Smooth muscle cell (in vitro differentiated cells): Measurements from ENCODE around the gene SLC16A11. TPM values are rescaled to one million over a fixed set of nuclear protein-coding genes. Genes with fewer than 3 reads are reported as not detected.
A peak's percentile ranks its signal among the peaks of the same experiment; 100 is the strongest.
"Not testable (repeated sequence)": the region's sequence is repeated elsewhere in the genome, so short reads cannot be mapped to it uniquely, and the experiment has no call there.

Experiments used
- DNase-seq: peaks from one replicate; lab custom pipeline; 2025; ENCODE audit not compliant: unreplicated experiment; lab: John Stamatoyannopoulos, UW
- H2AFZ ChIP-seq: fragments of 200-600 bp; sonication (generic); 2 replicates; pipeline ENCODE4 v1.6.0; 2016; ENCODE audit warnings: antibody characterized with exemption, low read depth, mild to moderate bottlenecking
- H3F3A ChIP-seq: fragments of 200-600 bp; sonication (generic); 2 replicates; pipeline ENCODE4 v1.6.0; 2017; ENCODE audit warnings: antibody characterized with exemption, low read depth
- H3K27ac ChIP-seq: fragments of 200-600 bp; sonication (generic); 2 replicates; pipeline ENCODE4 v1.5.1; 2016; ENCODE audit warnings: low read depth, mild to moderate bottlenecking
- H3K27me3 ChIP-seq: fragments of 200-600 bp; sonication (generic); 2 replicates; pipeline ENCODE4 v1.6.1; 2016; ENCODE audit warnings: low read depth, mild to moderate bottlenecking
- H3K36me3 ChIP-seq: fragments of 200-600 bp; sonication (generic); 2 replicates; pipeline ENCODE4 v1.5.1; 2016; ENCODE audit warnings: low read depth
- H3K4me1 ChIP-seq: fragments of 200-600 bp; sonication (generic); 2 replicates; pipeline ENCODE4 v1.5.1; 2016; ENCODE audit warnings: low read depth
- H3K4me2 ChIP-seq: fragments of 200-600 bp; sonication (generic); 2 replicates; pipeline ENCODE4 v1.6.0; 2016; ENCODE audit warnings: mild to moderate bottlenecking
- H3K4me3 ChIP-seq: fragments of 200-600 bp; sonication (generic); 2 replicates; pipeline ENCODE4 v1.5.1; 2016; ENCODE audit warnings: mild to moderate bottlenecking
- H3K79me2 ChIP-seq: fragments of 200-600 bp; sonication (generic); 2 replicates; pipeline ENCODE4 v1.6.0; 2016; ENCODE audit warnings: low read depth, mild to moderate bottlenecking
- H3K9ac ChIP-seq: fragments of 200-600 bp; sonication (generic); 2 replicates; pipeline ENCODE4 v1.6.0; 2016; ENCODE audit warnings: low read depth
- H3K9me3 ChIP-seq: fragments of 200-600 bp; sonication (generic); replicated peaks from 2 replicates; pipeline ENCODE4 v1.5.1; 2016; ENCODE audit warnings: low read depth
- H4K20me1 ChIP-seq: fragments of 200-600 bp; sonication (generic); 2 replicates; pipeline ENCODE4 v1.6.0; 2016; ENCODE audit warnings: low read depth
- WGBS: methylation state at CpG from one replicate; pipeline ENCODE4 v1.1.7; 2016; ENCODE audit warnings: low lambda C conversion rate; 5-methylcytosine and 5-hydroxymethylcytosine counted together
- microRNA counts: library from miRNA; unstranded; fragments of <30 nt; microRNA quantifications from one replicate; lab custom pipeline; 2016
- polyA plus RNA-seq: library from polyadenylated mRNA; unstranded; fragments of >200 nt; fragmentation: Nextera tagmentation; extraction: Ambion mirVana; gene quantifications from 2 replicates; pipeline ENCODE4 v1.2.1, GENCODE V29; 2016
- small RNA-seq: library from RNA; depleted of rRNA; stranded (forward); fragments of <200 nt; gene quantifications from one replicate; pipeline ENCODE3, GENCODE V24; 2014
- total RNA-seq: library from RNA; depleted of rRNA; stranded (reverse); fragments of >200 nt; gene quantifications from 2 replicates; pipeline ENCODE4 v1.2.3, GENCODE V29; 2014
- TF ChIP-seq, protein P1 (sequence below): fragments of 200-600 bp; sonication (generic); IDR thresholded peaks from 2 replicates; pipeline ENCODE4 v1.5.1; 2017; ENCODE audit warnings: borderline replicate concordance, mild to moderate bottlenecking, antibody characterized with exemption; ENCODE audit not compliant: insufficient read depth, poor library complexity, severe bottlenecking

Gene SLC16A11
- total and polyA plus RNA-seq, 2 experiments from 2014 or later, result 0.36 to 0.80 TPM

DNA sequence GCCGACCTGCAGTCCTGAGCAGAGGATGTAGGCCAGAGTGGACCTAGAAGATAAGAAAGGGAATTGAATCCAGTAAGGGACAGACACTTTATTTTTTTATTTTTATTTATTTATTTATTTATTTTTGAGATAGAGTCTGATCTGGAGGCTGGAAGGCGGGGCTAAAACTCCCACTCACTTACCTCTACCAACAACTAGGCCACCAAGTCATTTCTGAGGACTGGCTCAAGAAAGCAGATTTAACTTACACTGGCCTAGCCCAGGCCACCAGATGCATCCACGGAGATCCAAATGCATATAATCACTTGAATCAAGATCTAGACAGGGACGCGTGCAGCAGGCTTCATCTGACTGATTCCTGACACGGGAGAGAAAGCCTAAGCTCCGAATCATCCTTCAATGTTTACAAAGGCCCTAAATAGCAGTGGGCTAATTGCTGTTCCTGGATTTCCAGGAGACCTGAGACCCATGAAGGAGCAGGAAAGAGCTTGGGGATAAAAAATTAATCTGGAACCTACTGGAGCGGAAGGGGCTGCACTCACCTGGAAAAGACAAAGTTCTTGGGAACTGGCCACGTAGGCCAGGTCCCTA lies 49.1 kb downstream of the SLC16A11 start:
- Histone ChIP-seq H3K9me3 (no peaks in the 10 kb centered on the region), H4K20me1 (peaks cover 2% of the 10 kb centered on the region), H3K4me3 (no peak overlapping the region), H2AFZ (no peak overlapping the region), H3F3A (peaks cover 4% of the 10 kb centered on the region), H3K4me2 (peak overlapping the region; percentile 91), H3K9ac (no peak overlapping the region), H3K27me3 (no peaks in the 10 kb centered on the region), H3K4me1 (peaks cover 8% of the 10 kb centered on the region), H3K27ac (no peak overlapping the region), H3K79me2 (no peaks in the 10 kb centered on the region), H3K36me3 (no peaks in the 10 kb centered on the region)
- 65% methylated on average over 9 of the region's 9 CpGs for WGBS
- TF ChIP-seq, protein P1, sequence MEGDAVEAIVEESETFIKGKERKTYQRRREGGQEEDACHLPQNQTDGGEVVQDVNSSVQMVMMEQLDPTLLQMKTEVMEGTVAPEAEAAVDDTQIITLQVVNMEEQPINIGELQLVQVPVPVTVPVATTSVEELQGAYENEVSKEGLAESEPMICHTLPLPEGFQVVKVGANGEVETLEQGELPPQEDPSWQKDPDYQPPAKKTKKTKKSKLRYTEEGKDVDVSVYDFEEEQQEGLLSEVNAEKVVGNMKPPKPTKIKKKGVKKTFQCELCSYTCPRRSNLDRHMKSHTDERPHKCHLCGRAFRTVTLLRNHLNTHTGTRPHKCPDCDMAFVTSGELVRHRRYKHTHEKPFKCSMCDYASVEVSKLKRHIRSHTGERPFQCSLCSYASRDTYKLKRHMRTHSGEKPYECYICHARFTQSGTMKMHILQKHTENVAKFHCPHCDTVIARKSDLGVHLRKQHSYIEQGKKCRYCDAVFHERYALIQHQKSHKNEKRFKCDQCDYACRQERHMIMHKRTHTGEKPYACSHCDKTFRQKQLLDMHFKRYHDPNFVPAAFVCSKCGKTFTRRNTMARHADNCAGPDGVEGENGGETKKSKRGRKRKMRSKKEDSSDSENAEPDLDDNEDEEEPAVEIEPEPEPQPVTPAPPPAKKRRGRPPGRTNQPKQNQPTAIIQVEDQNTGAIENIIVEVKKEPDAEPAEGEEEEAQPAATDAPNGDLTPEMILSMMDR, result no peak
- no peak for DNase-seq

DNA sequence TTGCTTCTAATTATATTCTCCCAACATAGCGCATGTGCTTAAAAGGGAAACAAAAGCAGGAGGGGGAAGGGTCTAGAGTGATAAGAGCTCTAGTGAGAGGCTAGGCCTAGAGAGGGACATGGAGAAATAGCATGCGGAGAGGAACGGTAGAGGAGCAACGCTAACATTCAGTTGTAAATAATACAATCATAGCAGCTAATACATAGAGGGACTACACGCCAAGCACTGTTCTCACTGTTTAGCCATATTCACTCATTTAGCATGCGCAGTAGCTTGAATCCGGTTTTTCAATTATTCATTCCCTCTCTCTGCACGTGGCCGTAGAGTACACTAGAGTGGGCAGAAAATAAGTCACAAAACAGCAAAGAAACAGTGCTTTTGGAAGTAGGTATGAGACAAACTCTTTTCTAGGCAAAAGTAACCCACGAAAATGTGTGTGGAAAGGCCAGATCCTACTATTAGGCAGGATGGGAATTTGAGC lies 49.7 kb downstream of the SLC16A11 start:
- WGBS, result 91% methylated on average over 10 of the region's 10 CpGs
- H2AFZ ChIP-seq, result no peak overlapping the region
- no peak for DNase-seq
- H3F3A ChIP-seq, result peaks cover 4% of the 10 kb centered on the region
- no peaks in the 10 kb centered on the region for H4K20me1 ChIP-seq
- no peaks in the 10 kb centered on the region for H3K79me2 ChIP-seq
- H3K9ac ChIP-seq, result no peak overlapping the region
- H3K27ac ChIP-seq, result no peak overlapping the region
- no peak overlapping the region for H3K4me3 ChIP-seq
- TF ChIP-seq, protein P1, result no peak
- H3K4me2 ChIP-seq, result no peak overlapping the region
- no peaks in the 10 kb centered on the region for H3K9me3 ChIP-seq
- peaks cover 8% of the 10 kb centered on the region for H3K4me1 ChIP-seq
- H3K36me3 ChIP-seq, result no peaks in the 10 kb centered on the region
- no peaks in the 10 kb centered on the region for H3K27me3 ChIP-seq

DNA sequence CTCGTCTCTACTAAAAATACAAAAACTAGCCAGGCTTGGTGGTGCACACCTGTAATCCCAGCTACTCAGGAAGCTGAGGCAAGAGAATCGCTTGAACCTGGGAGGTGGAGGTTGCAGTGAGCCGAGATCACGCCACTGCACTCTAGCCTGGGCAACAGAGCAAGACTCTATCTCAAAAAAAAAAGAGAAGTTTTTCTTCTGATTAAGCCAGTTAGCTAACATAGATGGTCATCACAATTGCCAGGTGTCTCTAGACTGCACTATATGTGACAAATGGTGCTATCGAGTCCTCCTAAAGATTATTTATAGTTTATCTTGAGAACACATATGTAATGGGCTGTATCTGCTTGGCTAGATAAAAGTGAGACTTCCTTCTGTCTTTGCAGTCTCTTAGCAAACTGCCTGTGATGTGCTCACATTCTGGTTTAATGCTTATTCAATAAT lies 50.3 kb downstream of the SLC16A11 start:
- not testable (repeated sequence) for H3K27me3 ChIP-seq, H3K27ac ChIP-seq, H3K9ac ChIP-seq, H3K4me1 ChIP-seq, H3K4me2 ChIP-seq, H3K9me3 ChIP-seq, H2AFZ ChIP-seq, H3K36me3 ChIP-seq, H3K79me2 ChIP-seq, H3F3A ChIP-seq, H4K20me1 ChIP-seq, H3K4me3 ChIP-seq, DNase-seq
- 90% methylated on average over 5 of the region's 5 CpGs for WGBS

MicroRNA genes within 50 kb of the gene (microRNA counts, 767-probe panel; counts per million panel counts)
- microRNA hsa-miR-195-5p (lab: Ali Mortazavi, UCI), result 183 counts per million
- 183 counts per million for microRNA hsa-miR-497-5p (lab: Ali Mortazavi, UCI)

Small RNA genes within 50 kb of the gene (small RNA-seq; reads per million reads assigned to genes)
- not detected for gene AC120057.1

Other genes with a start within 250 kb of the SLC16A11 start
- gene TEKT1, start 212.4 kb downstream of the SLC16A11 start, total RNA-seq, result not detected in 2 replicates
- not detected in 2 replicates for gene TEKT1, start 212.4 kb downstream of the SLC16A11 start, polyA plus RNA-seq
- gene ALOX12, start 48.0 kb downstream of the SLC16A11 start, total RNA-seq, result not detected in 2 replicates
- gene ALOX12, start 48.0 kb downstream of the SLC16A11 start, polyA plus RNA-seq, result 0.35 and 0.72 TPM in 2 replicates
- gene RNASEK, start 31.5 kb downstream of the SLC16A11 start, total RNA-seq, result 350 and 356 TPM in 2 replicates
- 718 and 785 TPM in 2 replicates for gene RNASEK, start 31.5 kb downstream of the SLC16A11 start, polyA plus RNA-seq
- gene BCL6B, start 21.0 kb downstream of the SLC16A11 start, total RNA-seq, result 0.45 TPM in 1 of 2 replicates, not detected in the other
- gene BCL6B, start 21.0 kb downstream of the SLC16A11 start, polyA plus RNA-seq, result not detected in 2 replicates
- gene SLC16A13, start 8.1 kb downstream of the SLC16A11 start, total RNA-seq, result 2.0 and 2.7 TPM in 2 replicates
- gene SLC16A13, start 8.1 kb downstream of the SLC16A11 start, polyA plus RNA-seq, result 3.5 TPM in 2 replicates
- not detected in 2 replicates for gene CLEC10A, start 36.2 kb upstream of the SLC16A11 start, total RNA-seq
- not detected in 2 replicates for gene CLEC10A, start 36.2 kb upstream of the SLC16A11 start, polyA plus RNA-seq
- 0.22 TPM in 1 of 2 replicates, not detected in the other for gene ASGR2, start 70.7 kb upstream of the SLC16A11 start, total RNA-seq
- 0.15 and 0.50 TPM in 2 replicates for gene ASGR2, start 70.7 kb upstream of the SLC16A11 start, polyA plus RNA-seq
- 1.2 and 3.6 TPM in 2 replicates for gene ASGR1, start 135.3 kb upstream of the SLC16A11 start, total RNA-seq
- 4.2 and 11.0 TPM in 2 replicates for gene ASGR1, start 135.3 kb upstream of the SLC16A11 start, polyA plus RNA-seq
- gene DLG4, start 175.7 kb upstream of the SLC16A11 start, total RNA-seq, result 9.4 and 12.3 TPM in 2 replicates
- gene DLG4, start 175.7 kb upstream of the SLC16A11 start, polyA plus RNA-seq, result 2.3 and 4.2 TPM in 2 replicates
- 136 and 185 TPM in 2 replicates for gene ACADVL, start 175.8 kb upstream of the SLC16A11 start, total RNA-seq
- gene ACADVL, start 175.8 kb upstream of the SLC16A11 start, polyA plus RNA-seq, result 331 and 541 TPM in 2 replicates
- 26.1 and 31.8 TPM in 2 replicates for gene DVL2, start 190.4 kb upstream of the SLC16A11 start, total RNA-seq
- gene DVL2, start 190.4 kb upstream of the SLC16A11 start, polyA plus RNA-seq, result 46.7 and 49.6 TPM in 2 replicates
- gene PHF23, start 195.4 kb upstream of the SLC16A11 start, total RNA-seq, result 41.6 and 48.5 TPM in 2 replicates
- gene PHF23, start 195.4 kb upstream of the SLC16A11 start, polyA plus RNA-seq, result 33.8 and 46.5 TPM in 2 replicates
- 305 and 363 TPM in 2 replicates for gene GABARAP, start 198.4 kb upstream of the SLC16A11 start, total RNA-seq
- 725 and 735 TPM in 2 replicates for gene GABARAP, start 198.4 kb upstream of the SLC16A11 start, polyA plus RNA-seq
- 46.3 and 57.5 TPM in 2 replicates for gene CTDNEP1, start 207.6 kb upstream of the SLC16A11 start, total RNA-seq
- gene CTDNEP1, start 207.6 kb upstream of the SLC16A11 start, polyA plus RNA-seq, result 88.4 and 96.2 TPM in 2 replicates
- 17.3 and 18.7 TPM in 2 replicates for gene ELP5, start 208.1 kb upstream of the SLC16A11 start, total RNA-seq
- gene ELP5, start 208.1 kb upstream of the SLC16A11 start, polyA plus RNA-seq, result 41.3 and 42.4 TPM in 2 replicates
- 26.7 and 33.7 TPM in 2 replicates for gene CLDN7, start 218.4 kb upstream of the SLC16A11 start, total RNA-seq
- 25.2 and 102 TPM in 2 replicates for gene CLDN7, start 218.4 kb upstream of the SLC16A11 start, polyA plus RNA-seq
- 0.18 TPM in 1 of 2 replicates, not detected in the other for gene SLC2A4, start 237.6 kb upstream of the SLC16A11 start, total RNA-seq
- 0.11 TPM in 1 of 2 replicates, not detected in the other for gene SLC2A4, start 237.6 kb upstream of the SLC16A11 start, polyA plus RNA-seq